ENCODE results near the gene FIGN. TPM values are rescaled to one million over a fixed set of nuclear protein-coding genes. Genes with fewer than 3 reads are reported as not detected.

FIGN gene
- total and polyA plus RNA-seq, 9 of the 15 experiments (the other 6 are each of a cell fraction or from before 2014, with no cell fraction given) = 0.02 TPM; not detected in 8

DNA sequence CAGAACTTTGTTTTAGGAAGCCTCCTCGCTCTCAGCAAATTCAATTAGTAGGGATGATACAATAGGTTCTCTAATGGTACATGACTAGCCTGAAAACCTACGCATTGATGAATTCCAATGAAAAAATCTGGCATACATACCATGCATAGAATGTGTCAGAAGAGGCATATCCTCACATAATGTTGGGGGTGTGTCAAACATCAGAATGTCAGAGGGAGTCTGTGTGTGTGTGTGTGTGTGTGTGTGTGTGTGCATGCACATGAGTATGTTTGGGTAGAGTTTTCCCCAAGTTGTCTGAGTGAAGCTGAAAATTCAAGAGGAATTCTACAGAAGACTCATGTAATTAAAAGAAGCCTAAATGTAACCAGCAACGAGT, 78.5 kb downstream of the FIGN start:
- Histone ChIP-seq H3K79me2 (ENCODE audit: control insufficient read depth, insufficient read depth, low read length) (no peaks in the 10 kb centered on the region), H3K4me1 (replicated peaks in 1 of 2; ENCODE audit: control insufficient read depth in 2 of 2, insufficient read depth in 2 of 2, low read length in 2 of 2) (no peaks in the 10 kb centered on the region), H2AFZ (ENCODE audit: low read depth, low read length) (no peak overlapping the region), H3K27ac (ENCODE audit: extremely low read depth, low read depth, low read length) (no peak overlapping the region), H3K9me1 (ENCODE audit: control insufficient read depth, insufficient read depth, low read length) (no peaks in the 10 kb centered on the region), H3K4me3 (no peak overlapping the region), H3K9me3 (replicated peaks; ENCODE audit: control insufficient read depth, insufficient read depth, low read depth, low read length) (0 out of 2 replicates have a peak, but pooled peaks cover 2% of the 10 kb centered on the region), H3K36me3 (ENCODE audit: control insufficient read depth, insufficient read depth, low read length) (no peaks in the 10 kb centered on the region), H3K9ac (ENCODE audit: insufficient read depth in 1 of 2, low read depth in 2 of 2, low read length in 2 of 2) (no peak overlapping the region), H4K20me1 (replicated peaks; ENCODE audit: control insufficient read depth, insufficient read depth, low read length) (no peaks in the 10 kb centered on the region), H3K27me3 (ENCODE audit: control insufficient read depth in 2 of 2, insufficient read depth in 2 of 2, low read length in 2 of 2) (no peaks in the 10 kb centered on the region), H3K4me2 (ENCODE audit: insufficient read depth, low read length) (no peak overlapping the region)
- ATAC-seq (no peak), DNase-seq (ENCODE audit: extremely low read depth in 1 of 4, low spot score in 3 of 4) (no peak), FAIRE-seq (no peak)
- intact Hi-C loops (cut with micrococcal nuclease) (no loop called here), in situ Hi-C loops (cut with MboI) (no loop called here)
- TF ChIP-seq TGIF2 (CRISPR knock-in tag; IDR thresholded peaks at IDR 0.05) (no peak), GMEB1 (CRISPR knock-in tag; IDR thresholded peaks at IDR 0.05) (no peak), CBFA2T2 (conservative IDR thresholded peaks at IDR 0.05) (no peak), MECOM (CRISPR knock-in tag; IDR thresholded peaks at IDR 0.05) (no peak), NFIX (CRISPR knock-in tag; IDR thresholded peaks at IDR 0.05; ENCODE audit: low read depth) (no peak), KDM1A (IDR thresholded peaks at IDR 0.05) (no peak), SRSF7 (optimal IDR thresholded peaks at IDR 0.05; ENCODE audit: low read depth, low read length) (no peak), COPS2 (conservative IDR thresholded peaks at IDR 0.05) (no peak), ZNF140 (CRISPR knock-in tag; IDR thresholded peaks at IDR 0.05) (no peak), KAT2B (IDR thresholded peaks at IDR 0.05; ENCODE audit: low read depth, low read length) (no peak), ZKSCAN8 (CRISPR knock-in tag; IDR thresholded peaks at IDR 0.05) (no peak), MYC (IDR thresholded peaks at IDR 0.05; ENCODE audit: low read depth, low read length) (no peak), MYC (CRISPR knock-in tag; IDR thresholded peaks at IDR 0.05; ENCODE audit: borderline replicate concordance, low read depth) (no peak)
- TF ChIP-seq, protein P1, sequence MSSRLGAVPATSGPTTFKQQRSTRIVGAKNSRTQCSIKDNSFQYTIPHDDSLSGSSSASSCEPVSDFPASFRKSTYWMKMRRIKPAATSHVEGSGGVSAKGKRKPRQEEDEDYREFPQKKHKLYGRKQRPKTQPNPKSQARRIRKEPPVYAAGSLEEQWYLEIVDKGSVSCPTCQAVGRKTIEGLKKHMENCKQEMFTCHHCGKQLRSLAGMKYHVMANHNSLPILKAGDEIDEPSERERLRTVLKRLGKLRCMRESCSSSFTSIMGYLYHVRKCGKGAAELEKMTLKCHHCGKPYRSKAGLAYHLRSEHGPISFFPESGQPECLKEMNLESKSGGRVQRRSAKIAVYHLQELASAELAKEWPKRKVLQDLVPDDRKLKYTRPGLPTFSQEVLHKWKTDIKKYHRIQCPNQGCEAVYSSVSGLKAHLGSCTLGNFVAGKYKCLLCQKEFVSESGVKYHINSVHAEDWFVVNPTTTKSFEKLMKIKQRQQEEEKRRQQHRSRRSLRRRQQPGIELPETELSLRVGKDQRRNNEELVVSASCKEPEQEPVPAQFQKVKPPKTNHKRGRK (tag; IDR thresholded peaks at IDR 0.05) = no peak
- TF ChIP-seq, protein P2, sequence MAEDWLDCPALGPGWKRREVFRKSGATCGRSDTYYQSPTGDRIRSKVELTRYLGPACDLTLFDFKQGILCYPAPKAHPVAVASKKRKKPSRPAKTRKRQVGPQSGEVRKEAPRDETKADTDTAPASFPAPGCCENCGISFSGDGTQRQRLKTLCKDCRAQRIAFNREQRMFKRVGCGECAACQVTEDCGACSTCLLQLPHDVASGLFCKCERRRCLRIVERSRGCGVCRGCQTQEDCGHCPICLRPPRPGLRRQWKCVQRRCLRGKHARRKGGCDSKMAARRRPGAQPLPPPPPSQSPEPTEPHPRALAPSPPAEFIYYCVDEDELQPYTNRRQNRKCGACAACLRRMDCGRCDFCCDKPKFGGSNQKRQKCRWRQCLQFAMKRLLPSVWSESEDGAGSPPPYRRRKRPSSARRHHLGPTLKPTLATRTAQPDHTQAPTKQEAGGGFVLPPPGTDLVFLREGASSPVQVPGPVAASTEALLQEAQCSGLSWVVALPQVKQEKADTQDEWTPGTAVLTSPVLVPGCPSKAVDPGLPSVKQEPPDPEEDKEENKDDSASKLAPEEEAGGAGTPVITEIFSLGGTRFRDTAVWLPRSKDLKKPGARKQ (CRISPR knock-in tag; IDR thresholded peaks at IDR 0.05) = no peak
- ChIA-PET POLR2A (no interaction called here), CTCF (ENCODE audit: low intra/inter-chr PET ratio) (no interaction called here)
- no TSS peak for BruUV-seq (replicated peaks)
- WGBS (ENCODE audit: insufficient coverage, low coverage, missing lambda C conversion rate) = 1% methylated on average over 3 of the region's 3 CpGs

All from K562 (cell line).